AG04450 (cell line): ENCODE data around the gene PTPRG. TPM values are rescaled to one million over a fixed set of nuclear protein-coding genes. Genes with fewer than 3 reads are reported as not detected.
A peak's percentile ranks its signal among the peaks of the same experiment; 100 is the strongest.

Experiments used
- CTCF ChIA-PET: fragments of 300-600, 350-600 bp; formaldehyde crosslinking; extraction: SDS; loops from one replicate; lab custom pipeline; 2022; ENCODE audit warnings: antibody characterized with exemption, inconsistent platforms; lab: Charles Lee
- POLR2A ChIA-PET: fragments of 350-600 bp; formaldehyde crosslinking; extraction: SDS; loops from one replicate; lab custom pipeline; 2021; ENCODE audit warnings: antibody characterized with exemption, inconsistent platforms; lab: Yijun Ruan, JAX
- DNase-seq: peaks from one replicate; pipeline ENCODE4 v3.0.0-alpha.2; 2011; ENCODE audit warnings: low read depth, low spot score
- H3K27ac ChIP-seq: one replicate; pipeline ENCODE4 v1.5.1; 2012; ENCODE audit warnings: low read depth, low read length, control low read depth
- H3K27me3 ChIP-seq: one replicate; pipeline ENCODE4 v1.6.0; 2012; ENCODE audit warnings: low read length; ENCODE audit not compliant: control insufficient read depth, insufficient read depth
- H3K4me3 ChIP-seq: 2 replicates; pipeline ENCODE4 v1.5.1; 2011; ENCODE audit warnings: mild to moderate bottlenecking, low read depth, low read length, control low read depth
- H3K9me3 ChIP-seq: 2 replicates; pipeline ENCODE4 v1.5.1; 2012; ENCODE audit warnings: low read length; ENCODE audit not compliant: control insufficient read depth, insufficient read depth
- polyA plus RNA-seq: library from polyadenylated mRNA; depleted of rRNA; stranded (reverse); fragments of >200 nt; gene quantifications from 2 replicates; pipeline ENCODE4 v1.2.3, GENCODE V29; 2011
- TF ChIP-seq, protein P1 (sequence below): IDR thresholded peaks from 2 replicates; pipeline ENCODE4 v1.5.1; 2011; ENCODE audit warnings: low read depth, low read length, control low read depth, inconsistent platforms

Gene PTPRG
- polyA plus RNA-seq, 1 experiment: 26.5 TPM

DNA sequence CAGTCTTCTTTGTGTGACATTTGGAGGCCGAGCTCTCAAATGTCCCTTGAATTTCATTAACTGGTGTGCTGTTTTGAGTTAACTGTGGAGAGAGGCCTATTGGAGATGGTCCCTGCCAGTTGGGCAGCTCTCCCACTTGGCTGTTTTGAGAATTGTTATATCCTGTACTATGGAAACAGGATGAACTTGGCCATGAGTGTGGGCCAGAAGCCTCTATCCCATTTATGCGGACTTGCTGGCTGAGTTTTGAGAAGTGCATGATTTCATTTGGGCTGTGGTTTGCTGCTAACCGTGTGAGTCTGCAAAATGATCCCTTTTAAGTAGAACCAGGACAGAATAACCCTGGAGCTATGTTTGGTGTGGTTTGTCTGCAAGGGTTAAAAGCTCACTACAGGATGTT, 366.0 kb downstream of the PTPRG start:
- no peak overlapping the region for H3K4me3 ChIP-seq
- TF ChIP-seq, protein P1, sequence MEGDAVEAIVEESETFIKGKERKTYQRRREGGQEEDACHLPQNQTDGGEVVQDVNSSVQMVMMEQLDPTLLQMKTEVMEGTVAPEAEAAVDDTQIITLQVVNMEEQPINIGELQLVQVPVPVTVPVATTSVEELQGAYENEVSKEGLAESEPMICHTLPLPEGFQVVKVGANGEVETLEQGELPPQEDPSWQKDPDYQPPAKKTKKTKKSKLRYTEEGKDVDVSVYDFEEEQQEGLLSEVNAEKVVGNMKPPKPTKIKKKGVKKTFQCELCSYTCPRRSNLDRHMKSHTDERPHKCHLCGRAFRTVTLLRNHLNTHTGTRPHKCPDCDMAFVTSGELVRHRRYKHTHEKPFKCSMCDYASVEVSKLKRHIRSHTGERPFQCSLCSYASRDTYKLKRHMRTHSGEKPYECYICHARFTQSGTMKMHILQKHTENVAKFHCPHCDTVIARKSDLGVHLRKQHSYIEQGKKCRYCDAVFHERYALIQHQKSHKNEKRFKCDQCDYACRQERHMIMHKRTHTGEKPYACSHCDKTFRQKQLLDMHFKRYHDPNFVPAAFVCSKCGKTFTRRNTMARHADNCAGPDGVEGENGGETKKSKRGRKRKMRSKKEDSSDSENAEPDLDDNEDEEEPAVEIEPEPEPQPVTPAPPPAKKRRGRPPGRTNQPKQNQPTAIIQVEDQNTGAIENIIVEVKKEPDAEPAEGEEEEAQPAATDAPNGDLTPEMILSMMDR: no peak
- no peaks in the 10 kb centered on the region for H3K27me3 ChIP-seq
- H3K9me3 ChIP-seq: no peaks in the 10 kb centered on the region
- CTCF ChIA-PET: interaction anchor here (1.8 kb wide), 1 partner anchor 9 kb away, joined by 17 read pairs; no protein-coding TSS in a partner anchor
- POLR2A ChIA-PET: no interaction called here
- peak; percentile 26 for DNase-seq
- peak overlapping the region; percentile 85 for H3K27ac ChIP-seq

DNA sequence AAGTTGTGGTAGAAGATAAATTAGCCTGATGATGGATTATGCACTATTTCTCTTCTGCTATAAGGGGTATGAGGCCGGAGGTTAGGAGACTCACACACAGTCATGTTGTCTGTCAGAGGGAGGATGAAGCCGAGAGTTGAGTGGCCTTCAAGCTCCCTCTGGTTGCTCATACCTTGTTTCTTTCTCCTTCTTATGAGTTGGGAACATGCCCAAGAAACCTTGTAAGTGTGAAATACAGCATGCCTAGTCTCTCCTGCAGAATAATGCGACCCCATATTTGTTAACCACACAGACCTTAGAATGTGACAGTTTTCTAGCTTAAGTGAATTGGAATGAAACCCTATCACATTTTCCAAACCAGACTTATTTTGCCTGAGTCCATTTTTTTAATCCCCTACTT, 366.7 kb downstream of the PTPRG start:
- H3K27ac ChIP-seq: peak overlapping the region; percentile 42
- DNase-seq: no peak
- TF ChIP-seq, protein P1: no peak
- H3K4me3 ChIP-seq: no peak overlapping the region
- no peaks in the 10 kb centered on the region for H3K27me3 ChIP-seq
- CTCF ChIA-PET: interaction anchor here (1.8 kb wide), 1 partner anchor 8 kb away, joined by 17 read pairs; no protein-coding TSS in a partner anchor
- no peaks in the 10 kb centered on the region for H3K9me3 ChIP-seq
- POLR2A ChIA-PET: no interaction called here

DNA sequence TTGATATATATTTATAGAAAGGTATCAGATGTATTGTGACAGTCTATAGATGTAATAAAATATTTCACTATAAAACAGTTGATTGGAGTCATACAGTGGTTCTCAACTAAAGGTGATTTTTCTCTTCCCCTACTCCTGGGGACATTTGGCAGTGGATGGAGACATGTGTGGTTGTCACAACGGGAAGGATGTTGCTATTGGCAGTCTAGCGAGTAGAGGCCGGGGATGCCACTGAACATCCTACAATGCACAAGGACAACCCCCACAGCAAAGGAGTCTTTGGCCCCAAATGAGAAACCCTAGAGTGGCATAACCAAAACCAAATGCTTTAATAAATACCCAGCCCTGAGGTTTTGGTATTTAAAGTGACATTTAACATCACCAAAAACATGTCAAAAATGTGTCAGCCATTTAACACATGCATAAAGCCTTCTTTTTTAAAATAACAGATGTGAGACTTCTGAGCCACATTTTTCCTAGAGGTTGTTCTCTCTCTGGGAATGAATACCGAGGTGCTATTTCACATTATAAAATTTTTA, 367.5 kb downstream of the PTPRG start:
- ChIA-PET CTCF (no interaction called here), POLR2A (no interaction called here)

DNA sequence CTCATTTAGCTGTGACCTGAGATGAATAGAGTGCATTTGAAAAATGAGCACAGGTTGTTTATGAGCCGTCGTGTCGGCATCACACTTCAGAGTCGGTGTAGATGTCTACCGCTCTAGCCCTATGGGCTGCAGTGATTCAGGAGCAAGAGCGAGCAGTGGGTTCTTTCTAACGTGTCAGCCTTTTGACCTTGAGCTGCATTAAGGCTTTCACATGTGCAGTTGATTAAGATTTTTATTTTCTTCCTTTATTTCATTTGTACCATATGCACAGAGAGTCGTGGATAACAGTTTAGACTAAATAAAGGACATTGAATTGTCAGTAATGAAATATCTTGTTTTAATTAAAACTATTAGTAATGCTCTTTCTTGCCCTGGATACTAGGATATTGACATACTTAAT, 368.2 kb downstream of the PTPRG start:
- CTCF ChIA-PET: interaction anchor here (1.4 kb wide), 1 partner anchor 365 kb away, joined by 4 read pairs; no protein-coding TSS in a partner anchor
- TF ChIP-seq, protein P1: no peak
- DNase-seq: no peak

More for the DNA sequence above, 367.5 kb downstream of the PTPRG start:
- H3K4me3 ChIP-seq: no peak overlapping the region
- TF ChIP-seq, protein P1: no peak
- no peaks in the 10 kb centered on the region for H3K27me3 ChIP-seq
- H3K9me3 ChIP-seq: no peaks in the 10 kb centered on the region
- no peak overlapping the region for H3K27ac ChIP-seq
- DNase-seq: no peak

DNA sequence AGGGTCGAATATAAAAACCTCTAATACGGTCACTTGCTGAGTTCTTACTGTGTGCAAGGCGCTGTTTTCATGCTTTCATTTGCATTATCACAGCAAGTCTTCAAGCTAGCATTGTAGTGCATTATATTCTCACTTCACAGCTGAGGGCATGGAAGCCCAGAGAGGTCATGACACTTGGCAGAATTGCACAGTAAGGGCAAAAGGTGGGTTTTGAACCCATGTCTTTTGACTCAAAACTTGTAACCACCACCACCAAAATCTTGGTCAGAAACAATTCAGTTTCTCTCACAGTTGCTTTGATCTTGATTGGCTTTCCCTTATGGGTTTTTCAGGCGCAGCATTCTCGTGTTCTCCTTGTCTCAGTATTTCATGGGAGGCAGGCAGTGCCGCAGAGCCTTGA, 371.1 kb downstream of the PTPRG start:
- no peak for DNase-seq
- ChIA-PET POLR2A (no interaction called here), CTCF (interaction anchor here (1.2 to 1.4 kb wide), 2 partner anchors 11 to 256 kb away, joined by 3 read pairs; no protein-coding TSS in a partner anchor)
- peaks cover 5% of the 10 kb centered on the region; the same call in 1 of the 2 replicates for H3K9me3 ChIP-seq
- no peak overlapping the region for H3K4me3 ChIP-seq
- H3K27ac ChIP-seq: no peak overlapping the region
- TF ChIP-seq, protein P1: no peak
- H3K27me3 ChIP-seq: no peaks in the 10 kb centered on the region

More for the DNA sequence above, 368.2 kb downstream of the PTPRG start:
- Histone ChIP-seq H3K27me3 (no peaks in the 10 kb centered on the region), H3K9me3 (peaks cover 3% of the 10 kb centered on the region; the same call in 1 of the 2 replicates), H3K4me3 (no peak overlapping the region), H3K27ac (no peak overlapping the region)
- POLR2A ChIA-PET: no interaction called here
